K562 (cell line): ENCODE measurements around the gene P2RX5. TPM values are rescaled to one million over a fixed set of nuclear protein-coding genes. Genes with fewer than 3 reads are reported as not detected.

ENCODE experiments used
- ATAC-seq: fragments of 200-7000 bp; cut with Tn5 transposase; 3 replicates; pipeline ENCODE4 v1.9.1; 2020; ENCODE audit warnings: moderate library complexity
- BruUV-seq: library from RNA; stranded (reverse); fragments of 400-500 nt; replicated peaks from 2 replicates; lab custom pipeline; 2021; lab: Mats Ljungman, UMichigan
- CTCF ChIA-PET: fragments of 300-600 bp; formaldehyde crosslinking; extraction: SDS; loops from one replicate; lab custom pipeline; 2021; ENCODE audit warnings: low intra/inter-chr PET ratio; lab: Yijun Ruan, JAX
- POLR2A ChIA-PET: fragments of 300-600, 350-650 bp; sonication (Branson Sonifier 250); formaldehyde crosslinking; extraction: SDS; loops from one replicate; lab custom pipeline; 2021; ENCODE audit warnings: antibody characterized with exemption, inconsistent platforms; lab: Yijun Ruan, JAX
- DNase-seq, 4 experiments: peaks; one replicate each; pipeline versions ENCODE4 v3.0.0 to v3.0.0-alpha.2; 2011 to 2018; ENCODE audit warnings: low spot score in 3 of 4, mixed read lengths in 3 of 4; ENCODE audit errors: extremely low read depth in 1 of 4
- FAIRE-seq: peaks from 2 replicates; lab custom pipeline; 2011; peaks lifted over from hg19 to GRCh38; lab: Jason Lieb, UNC
- H2AFZ ChIP-seq: 2 replicates; pipeline ENCODE4 v1.6.0; 2011; ENCODE audit warnings: low read depth, low read length, control low read depth, inconsistent platforms
- H3K27ac ChIP-seq: fragments of 200-600 bp; 3 replicates; pipeline ENCODE4 v1.8.0; 2011; ENCODE audit warnings: low read depth, mild to moderate bottlenecking, control low read depth, inconsistent platforms, low read length, moderate library complexity, mixed read lengths; ENCODE audit errors: extremely low read depth
- H3K27me3 ChIP-seq, 2 experiments: fragments of 300-600 bp in 1 of 2; 2 replicates in 1 of 2; 3 replicates in 1 of 2; pipeline versions ENCODE4 v1.6.0 to v1.8.0; 2011; ENCODE audit warnings: inconsistent platforms in 2 of 2, low read length in 2 of 2, mild to moderate bottlenecking in 1 of 2, mixed read lengths in 1 of 2, moderate library complexity in 1 of 2; ENCODE audit not compliant: control insufficient read depth in 2 of 2, insufficient read depth in 2 of 2
- H3K36me3 ChIP-seq: fragments of 300-600 bp; 3 replicates; pipeline ENCODE4 v1.8.0; 2011; ENCODE audit warnings: mild to moderate bottlenecking, low read length, inconsistent platforms; ENCODE audit not compliant: control insufficient read depth, insufficient read depth
- H3K4me1 ChIP-seq, 2 experiments: fragments of 200-600 bp in 1 of 2; replicated peaks in 1 of 2; 2 replicates in 1 of 2; 3 replicates in 1 of 2; pipeline versions ENCODE4 v1.5.1 to v1.8.0; 2011; ENCODE audit warnings: inconsistent platforms in 2 of 2, low read length in 2 of 2, mild to moderate bottlenecking in 1 of 2, mixed read lengths in 1 of 2, moderate library complexity in 1 of 2; ENCODE audit not compliant: control insufficient read depth in 2 of 2, insufficient read depth in 2 of 2
- H3K4me2 ChIP-seq: 2 replicates; pipeline ENCODE4 v1.6.1; 2011; ENCODE audit warnings: low read length, control low read depth, inconsistent platforms, mixed read lengths; ENCODE audit not compliant: insufficient read depth
- H3K4me3 ChIP-seq: fragments of 200-600 bp; sonication (generic), shearing (Covaris generic); 2 replicates; pipeline ENCODE4 v1.5.1; 2016; ENCODE audit warnings: control low read depth, inconsistent platforms
- H3K79me2 ChIP-seq: fragments of 200-600 bp; 3 replicates; pipeline ENCODE4 v1.8.0; 2011; ENCODE audit warnings: low read length, inconsistent platforms; ENCODE audit not compliant: control insufficient read depth, insufficient read depth
- H3K9ac ChIP-seq, 2 experiments: 2 replicates each; pipeline versions ENCODE4 v1.6.0 to v1.6.1; 2011; ENCODE audit warnings: low read depth in 2 of 2, low read length in 2 of 2, control low read depth in 1 of 2, inconsistent platforms in 1 of 2, mild to moderate bottlenecking in 1 of 2, mixed read lengths in 1 of 2; ENCODE audit not compliant: insufficient read depth in 1 of 2
- H3K9me1 ChIP-seq: one replicate; pipeline ENCODE4 v1.6.0; 2011; ENCODE audit warnings: inconsistent platforms, mild to moderate bottlenecking, low read length, moderate library complexity; ENCODE audit not compliant: control insufficient read depth, insufficient read depth
- H3K9me3 ChIP-seq: replicated peaks from 2 replicates; pipeline ENCODE4 v1.5.1; 2011; ENCODE audit warnings: low read depth, low read length, inconsistent platforms; ENCODE audit not compliant: control insufficient read depth, insufficient read depth
- H4K20me1 ChIP-seq: replicated peaks from 2 replicates; pipeline ENCODE4 v1.6.1; 2011; ENCODE audit warnings: low read length, inconsistent platforms, mixed read lengths; ENCODE audit not compliant: control insufficient read depth, insufficient read depth
- ARID3A ChIP-seq: IDR thresholded peaks from 2 replicates; pipeline ENCODE4 v1.6.1; 2012; ENCODE audit warnings: low read depth, low read length, improper control_type of control experiment, borderline replicate concordance
- ATF3 ChIP-seq, 2 experiments: fragments of 450-650 bp in 1 of 2; sonication (generic) in 1 of 2; formaldehyde crosslinking in 1 of 2; IDR thresholded peaks in 1 of 2; conservative IDR thresholded peaks in 1 of 2; 2 replicates each; pipeline versions ENCODE4 v1.6.1 to v1.8.1; 2016 to 2023; ENCODE audit warnings: mild to moderate bottlenecking in 2 of 2, moderate library complexity in 2 of 2, inconsistent platforms in 1 of 2, missing genetic modification reagents in 1 of 2
- ATF4 ChIP-seq: fragments of 450-650 bp; formaldehyde crosslinking; IDR thresholded peaks from 2 replicates; pipeline ENCODE4 v1.4.0; 2022; ENCODE audit warnings: mild to moderate bottlenecking, moderate library complexity
- CBFA2T3 ChIP-seq: fragments of 450-650 bp; IDR thresholded peaks from 2 replicates; pipeline ENCODE4 v1.6.1; 2017
- CTCFL ChIP-seq: IDR thresholded peaks from 2 replicates; pipeline ENCODE4 v1.6.1; 2011; ENCODE audit warnings: borderline replicate concordance, low read depth, mild to moderate bottlenecking, moderate library complexity, low read length; ENCODE audit not compliant: insufficient read depth, poor library complexity, severe bottlenecking
- FOXP4 ChIP-seq: sonication (generic); formaldehyde crosslinking; IDR thresholded peaks from 2 replicates; pipeline ENCODE4 v1.8.0; 2022; ENCODE audit warnings: mild to moderate bottlenecking, missing genetic modification reagents, borderline replicate concordance
- MYBL2 ChIP-seq, 2 experiments: fragments of 450-650 bp in 1 of 2; sonication (generic) in 1 of 2; formaldehyde crosslinking in 1 of 2; IDR thresholded peaks; 2 replicates each; pipeline versions ENCODE4 v1.6.1 to v1.8.1; 2017 to 2022; ENCODE audit warnings: borderline replicate concordance in 1 of 2, inconsistent platforms in 1 of 2, low read depth in 1 of 2, mild to moderate bottlenecking in 1 of 2, missing genetic modification reagents in 1 of 2, moderate library complexity in 1 of 2
- THRAP3 ChIP-seq: fragments of 450-650 bp; IDR thresholded peaks from 2 replicates; pipeline ENCODE4 v1.6.1; 2016; ENCODE audit warnings: mild to moderate bottlenecking, inconsistent platforms, borderline replicate concordance
- ZBTB17 ChIP-seq: fragments of 450-650 bp; formaldehyde crosslinking; IDR thresholded peaks from 2 replicates; pipeline ENCODE4 v1.4.0; 2020; ENCODE audit warnings: mild to moderate bottlenecking
- WGBS: fragments of 100-300 bp; shearing (Covaris generic); methylation state at CpG from one replicate; pipeline ENCODE4 v1.1.6; 2016; ENCODE audit warnings: low coverage, mixed read lengths; ENCODE audit not compliant: insufficient coverage; ENCODE audit errors: missing lambda C conversion rate; 5-methylcytosine and 5-hydroxymethylcytosine counted together
- in situ Hi-C: fragments of 300-500 bp; cut with MboI; formaldehyde crosslinking; loops from 4 replicates; pipeline ENCODE4 v1.15.0; 2018; ENCODE audit warnings: inconsistent platforms, mixed read lengths
- intact Hi-C: fragments of 100-400 bp; cut with micrococcal nuclease; formaldehyde crosslinking; loops from 2 replicates; pipeline ENCODE4 v1.14.2; 2022
- polyA plus RNA-seq, 8 experiments: library from polyadenylated mRNA; depleted of rRNA in 4 of 8; stranded (reverse) in 5 of 8; unstranded in 3 of 8; fragments of >200 nt; fragmentation: Nextera tagmentation in 2 of 8; fragmentation: Illumina TruSeq in 1 of 8; extraction: Ambion mirVana in 2 of 8; extraction: Trizol in 1 of 8; gene quantifications; 2 replicates each; pipeline versions ENCODE4 v1.2.1 to v1.2.3, GENCODE V29; 2011 to 2014; ENCODE audit warnings: inconsistent platforms in 1 of 8, missing spikeins in 1 of 8
- total RNA-seq, 7 experiments: library from RNA; depleted of rRNA in 6 of 7; stranded (reverse); fragments of >200 nt in 6 of 7; fragmentation: Illumina TruSeq in 2 of 7; extraction: Trizol in 2 of 7; gene quantifications; 2 replicates each; pipeline versions ENCODE4 v1.2.1 to v1.2.3, GENCODE V29; 2011 to 2021; ENCODE audit warnings: low replicate concordance in 1 of 7

The P2RX5 gene
- total and polyA plus RNA-seq, 9 of the 15 experiments (the other 6 are each of a cell fraction or from before 2014, with no cell fraction given), result 0.31 to 4.0 (median 1.3) TPM

GRCh38 chr17:3641717-3642486 lies 54.1 kb downstream of the P2RX5 start:
- Histone ChIP-seq H3K79me2 (peaks cover 3% of the 10 kb centered on the region; the same call in 2 of the 3 replicates), H3K4me1 (peaks cover 17 to 21% of the 10 kb centered on the region in 2 experiments), H3K27me3 (no peaks in the 10 kb centered on the region), H3K9ac (no peak overlapping the region), H3K36me3 (peaks cover 3% of the 10 kb centered on the region; the same call in 1 of the 3 replicates), H4K20me1 (no peaks in the 10 kb centered on the region), H3K9me1 (no peaks in the 10 kb centered on the region), H3K4me3 (no peak overlapping the region), H2AFZ (no peak overlapping the region), H3K9me3 (no peaks in the 10 kb centered on the region), H3K4me2 (no peak overlapping the region), H3K27ac (no peak overlapping the region)
- ATAC-seq, result no peak
- WGBS, result 41% methylated on average over 7 of the region's 19 CpGs
- ChIA-PET POLR2A (interaction anchor here (0.6 kb wide), 1 partner anchor 17 kb away, joined by 3 read pairs; no protein-coding TSS in a partner anchor), CTCF (no interaction called here)
- no peak for FAIRE-seq
- BruUV-seq, result no TSS peak
- in situ Hi-C loops, result no loop called here
- intact Hi-C loops, result no loop called here
- DNase-seq, result peak in 2 of 4 experiments; percentile 17 to 34
- peak; percentile 25; the same call in 1 of the 2 replicates for TF ChIP-seq ATF3 (IDR thresholded peaks at IDR 0.05)
- TF ChIP-seq ATF3 (CRISPR knock-in tag; conservative IDR thresholded peaks at IDR 0.05), result no peak
- TF ChIP-seq MYBL2 (IDR thresholded peaks at IDR 0.05; ENCODE audit: low read depth), result no peak
- no peak for TF ChIP-seq MYBL2 (CRISPR knock-in tag; IDR thresholded peaks at IDR 0.05; ENCODE audit: borderline replicate concordance)
- TF ChIP-seq THRAP3, result no peak
- no peak for TF ChIP-seq CTCFL
- no peak for TF ChIP-seq ZBTB17 (CRISPR knock-in tag)
- no peak for TF ChIP-seq ATF4 (CRISPR knock-in tag)
- no peak for TF ChIP-seq FOXP4 (CRISPR knock-in tag)
- TF ChIP-seq CBFA2T3, result peak; percentile 57; the same call in 1 of the 2 replicates
- no peak for TF ChIP-seq ARID3A
